CD4-positive, CD25-positive, alpha-beta regulatory T cell (primary cell): ENCODE measurements around the gene RNU6-8. TPM values are rescaled to one million over a fixed set of nuclear protein-coding genes. Genes with fewer than 3 reads are reported as not detected.
A peak's percentile ranks its signal among the peaks of the same experiment; 100 is the strongest.

Source experiments
- ATAC-seq, 2 donors: fragments of 150-1000 bp; cut with Tn5 transposase; one replicate each; pipeline ENCODE4 v1.10.0; 2021; ENCODE audit warnings: low read depth in 2 of 2, moderate number of reproducible peaks in 2 of 2, moderate library complexity in 1 of 2
- DNase-seq, 3 donors: peaks; one replicate each; pipeline versions ENCODE4 v3.0.0 to v3.0.0-alpha.2; 2012 to 2022; ENCODE audit warnings: mixed read lengths in 1 of 3
- H3K27ac ChIP-seq: one replicate; pipeline ENCODE4 v1.7.0; 2013; ENCODE audit warnings: mild to moderate bottlenecking, low read length; ENCODE audit not compliant: insufficient read depth, poor library complexity, severe bottlenecking
- H3K27me3 ChIP-seq: one replicate; pipeline ENCODE4 v1.7.0; 2013; ENCODE audit warnings: low read length; ENCODE audit not compliant: control insufficient read depth, insufficient read depth
- H3K36me3 ChIP-seq: one replicate; pipeline ENCODE4 v1.7.0; 2013; ENCODE audit warnings: mild to moderate bottlenecking, low read length, moderate library complexity; ENCODE audit not compliant: control insufficient read depth, insufficient read depth
- H3K4me1 ChIP-seq: 2 replicates; pipeline ENCODE4 v1.7.0; 2013; ENCODE audit warnings: mild to moderate bottlenecking, low read length; ENCODE audit not compliant: insufficient read depth, control insufficient read depth, poor library complexity, severe bottlenecking
- H3K4me3 ChIP-seq: one replicate; pipeline ENCODE4 v1.7.0; 2013; ENCODE audit warnings: low read depth, mild to moderate bottlenecking, low read length, moderate library complexity
- H3K9me3 ChIP-seq, 2 experiments: 1 replicate in 1 of 2; 2 replicates in 1 of 2; pipeline ENCODE4 v1.7.0; 2013; ENCODE audit warnings: low read length in 2 of 2, mild to moderate bottlenecking in 1 of 2, moderate library complexity in 1 of 2; ENCODE audit not compliant: control insufficient read depth in 2 of 2
- H3K27ac Mint-ChIP-seq, 3 donors: one replicate each; pipeline ENCODE4 v1.8.0; 2020 to 2022; ENCODE audit warnings: mild to moderate bottlenecking in 3 of 3, mixed read lengths in 3 of 3, moderate library complexity in 2 of 3
- H3K27me3 Mint-ChIP-seq: one replicate; pipeline ENCODE4 v1.8.0; 2022; ENCODE audit warnings: mild to moderate bottlenecking, mixed read lengths
- H3K36me3 Mint-ChIP-seq: one replicate; pipeline ENCODE4 v1.8.0; 2020; ENCODE audit warnings: mixed read lengths
- H3K4me1 Mint-ChIP-seq, 4 donors: one replicate each; pipeline ENCODE4 v1.8.0; 2020 to 2022; ENCODE audit warnings: mixed read lengths in 4 of 4, mild to moderate bottlenecking in 1 of 4
- H3K4me3 Mint-ChIP-seq, 4 donors: one replicate each; pipeline ENCODE4 v1.8.0; 2020 to 2022; ENCODE audit warnings: mild to moderate bottlenecking in 4 of 4, mixed read lengths in 4 of 4, moderate library complexity in 3 of 4
- H3K9me3 Mint-ChIP-seq, 7 donors: one replicate each; pipeline ENCODE4 v1.8.0; 2020 to 2022; ENCODE audit warnings: mixed read lengths in 7 of 7, mild to moderate bottlenecking in 3 of 7, moderate library complexity in 2 of 7
- polyA plus RNA-seq, 4 donors: library from polyadenylated mRNA; unstranded; fragments of 300-500 nt; fragmentation: Illumina TruSeq; gene quantifications; one replicate each; pipeline ENCODE4 v1.2.3, GENCODE V29; 2021
- total RNA-seq: library from RNA; stranded (reverse); gene quantifications from one replicate; pipeline ENCODE4 v1.2.3, GENCODE V29; 2022

RNU6-8 gene
- total and polyA plus RNA-seq, 5 donors from 2014 or later: not detected

- peak; percentile 62 to 67 for ATAC-seq
- H3K27me3 Mint-ChIP-seq: peaks cover 15% of the 10 kb centered on the region
- H3K27ac Mint-ChIP-seq: no peak overlapping the region
Measured at GRCh38 chr14:32224737-32225377, 21.8 kb upstream of the RNU6-8 start.

GRCh38 chr14:32217301-32217700 is 14.2 kb upstream of the RNU6-8 start:
- Histone ChIP-seq H3K27ac (no peak overlapping the region), H3K27me3 (no peaks in the 10 kb centered on the region), H3K9me3 (no peaks in the 10 kb centered on the region), H3K4me1 (no peaks in the 10 kb centered on the region), H3K36me3 (no peaks in the 10 kb centered on the region), H3K4me3 (no peak overlapping the region)
- Mint-ChIP-seq H3K4me3 (no peak overlapping the region), H3K9me3 (no peaks in the 10 kb centered on the region), H3K4me1 (peaks cover 0 to 11% (median 0%) of the 10 kb centered on the region in 4 donors), H3K27me3 (peaks cover 31% of the 10 kb centered on the region), H3K27ac (no peak overlapping the region), H3K36me3 (no peaks in the 10 kb centered on the region)
- no peak for ATAC-seq
- no peak for DNase-seq

More at GRCh38 chr14:32224737-32225377, 21.8 kb upstream of the RNU6-8 start:
- Histone ChIP-seq H3K27ac (no peak overlapping the region), H3K4me1 (no peaks in the 10 kb centered on the region), H3K4me3 (no peak overlapping the region), H3K27me3 (peaks cover 2% of the 10 kb centered on the region), H3K36me3 (no peaks in the 10 kb centered on the region), H3K9me3 (no peaks in the 10 kb centered on the region)
- Mint-ChIP-seq H3K36me3 (peaks cover 4% of the 10 kb centered on the region), H3K4me1 (no peaks in the 10 kb centered on the region), H3K4me3 (no peak overlapping the region), H3K9me3 (peaks cover 0 to 1% (median 0%) of the 10 kb centered on the region in 7 donors)
- DNase-seq: peak in 1 of 3 donors; percentile 18

GRCh38 chr14:32212833-32213232 is 9.8 kb upstream of the RNU6-8 start:
- H3K27ac ChIP-seq: no peak overlapping the region
- no peaks in the 10 kb centered on the region for H3K36me3 Mint-ChIP-seq
- H3K4me1 Mint-ChIP-seq: peaks cover 0 to 3% (median 0%) of the 10 kb centered on the region in 4 donors
- peaks cover 15% of the 10 kb centered on the region for H3K27me3 Mint-ChIP-seq
- no peak for ATAC-seq
- H3K9me3 ChIP-seq: no peaks in the 10 kb centered on the region
- H3K4me3 ChIP-seq: no peak overlapping the region
- H3K4me1 ChIP-seq: no peaks in the 10 kb centered on the region
- no peaks in the 10 kb centered on the region for H3K27me3 ChIP-seq
- H3K27ac Mint-ChIP-seq: no peak overlapping the region
- H3K4me3 Mint-ChIP-seq: no peak overlapping the region
- no peak for DNase-seq
- H3K9me3 Mint-ChIP-seq: no peaks in the 10 kb centered on the region
- H3K36me3 ChIP-seq: no peaks in the 10 kb centered on the region

- Histone ChIP-seq H3K27ac (no peak overlapping the region), H3K9me3 (no peaks in the 10 kb centered on the region), H3K27me3 (peaks cover 2% of the 10 kb centered on the region), H3K36me3 (no peaks in the 10 kb centered on the region), H3K4me1 (no peaks in the 10 kb centered on the region), H3K4me3 (no peak overlapping the region)
- DNase-seq: no peak
- Mint-ChIP-seq H3K9me3 (no peaks in the 10 kb centered on the region), H3K4me3 (no peak overlapping the region), H3K27me3 (peaks cover 18% of the 10 kb centered on the region), H3K4me1 (peaks cover 0 to 3% (median 0%) of the 10 kb centered on the region in 4 donors), H3K36me3 (no peaks in the 10 kb centered on the region), H3K27ac (no peak overlapping the region)
- ATAC-seq: no peak
Measured at GRCh38 chr14:32211068-32211404, 8.0 kb upstream of the RNU6-8 start.

GRCh38 chr14:32209471-32209870 is 6.4 kb upstream of the RNU6-8 start:
- Histone ChIP-seq H3K27ac (no peak overlapping the region), H3K27me3 (peaks cover 2% of the 10 kb centered on the region), H3K4me3 (no peak overlapping the region), H3K9me3 (no peaks in the 10 kb centered on the region), H3K36me3 (no peaks in the 10 kb centered on the region), H3K4me1 (no peaks in the 10 kb centered on the region)
- DNase-seq: no peak
- Mint-ChIP-seq H3K27me3 (peaks cover 22% of the 10 kb centered on the region), H3K4me3 (no peak overlapping the region), H3K27ac (no peak overlapping the region), H3K4me1 (peaks cover 0 to 5% (median 3%) of the 10 kb centered on the region in 4 donors), H3K36me3 (no peaks in the 10 kb centered on the region), H3K9me3 (no peaks in the 10 kb centered on the region)
- ATAC-seq: no peak

- Histone ChIP-seq H3K27me3 (peaks cover 2% of the 10 kb centered on the region), H3K4me1 (peaks cover 8% of the 10 kb centered on the region), H3K27ac (no peak overlapping the region), H3K9me3 (no peaks in the 10 kb centered on the region), H3K36me3 (no peaks in the 10 kb centered on the region), H3K4me3 (no peak overlapping the region)
- no peak overlapping the region for H3K27ac Mint-ChIP-seq
- no peak overlapping the region for H3K4me3 Mint-ChIP-seq
- ATAC-seq (no peak), DNase-seq (no peak)
- H3K4me1 Mint-ChIP-seq: peaks cover 3 to 12% (median 11%) of the 10 kb centered on the region in 4 donors
- peaks cover 32% of the 10 kb centered on the region for H3K27me3 Mint-ChIP-seq
- no peaks in the 10 kb centered on the region for H3K9me3 Mint-ChIP-seq
- no peaks in the 10 kb centered on the region for H3K36me3 Mint-ChIP-seq
Measured at GRCh38 chr14:32208490-32208889, 5.4 kb upstream of the RNU6-8 start.

- Histone ChIP-seq H3K4me3 (no peak overlapping the region), H3K27ac (no peak overlapping the region), H3K4me1 (peaks cover 25% of the 10 kb centered on the region), H3K27me3 (peaks cover 2% of the 10 kb centered on the region), H3K9me3 (no peaks in the 10 kb centered on the region), H3K36me3 (no peaks in the 10 kb centered on the region)
- no peak for ATAC-seq
- no peaks in the 10 kb centered on the region for H3K36me3 Mint-ChIP-seq
- no peak for DNase-seq
- H3K4me1 Mint-ChIP-seq: peaks cover 5 to 29% (median 17%) of the 10 kb centered on the region in 4 donors
- no peak overlapping the region for H3K27ac Mint-ChIP-seq
- peaks cover 40% of the 10 kb centered on the region for H3K27me3 Mint-ChIP-seq
- peak overlapping the region in 1 of 4 donors; percentile 15 for H3K4me3 Mint-ChIP-seq
- peaks cover 0 to 3% (median 0%) of the 10 kb centered on the region in 7 donors for H3K9me3 Mint-ChIP-seq
Measured at GRCh38 chr14:32206552-32206951, 3.5 kb upstream of the RNU6-8 start.

- Mint-ChIP-seq H3K9me3 (peaks cover 0 to 3% (median 0%) of the 10 kb centered on the region in 7 donors), H3K36me3 (no peaks in the 10 kb centered on the region), H3K27ac (no peak overlapping the region), H3K4me3 (peak overlapping the region in 2 of 4 donors; percentile 39 to 43), H3K27me3 (peaks cover 44% of the 10 kb centered on the region), H3K4me1 (peaks cover 5 to 31% (median 20%) of the 10 kb centered on the region in 4 donors)
- DNase-seq (peak in 2 of 3 donors; percentile 9 to 10), ATAC-seq (no peak)
- Histone ChIP-seq H3K27ac (no peak overlapping the region), H3K4me1 (peaks cover 31% of the 10 kb centered on the region), H3K4me3 (no peak overlapping the region), H3K27me3 (peaks cover 2% of the 10 kb centered on the region), H3K9me3 (no peaks in the 10 kb centered on the region), H3K36me3 (no peaks in the 10 kb centered on the region)
Measured at GRCh38 chr14:32205984-32206383, 2.9 kb upstream of the RNU6-8 start.
